Esophagus squamous epithelium (tissue), 5 donors: ENCODE data around the gene RRP1. TPM values are rescaled to one million over a fixed set of nuclear protein-coding genes. Genes with fewer than 3 reads are reported as not detected.

Experiments
- DNase-seq: peaks from one replicate; lab custom pipeline; 2025; lab: John Stamatoyannopoulos, UW
- H3K27ac ChIP-seq, 4 donors: fragments of 200-600 bp; sonication (generic); one replicate each; pipeline ENCODE4 v1.5.1; 2016 to 2019; ENCODE audit warnings: mild to moderate bottlenecking in 1 of 4
- H3K27me3 ChIP-seq, 4 donors: fragments of 200-600 bp; sonication (generic); 1 replicate in 3 of 4; 2 replicates in 1 of 4; pipeline versions ENCODE4 v1.5.1 to v1.6.0; 2017 to 2021; ENCODE audit warnings: antibody characterized with exemption in 1 of 4
- H3K36me3 ChIP-seq, 3 donors: fragments of 200-600 bp; sonication (generic); one replicate each; pipeline ENCODE4 v1.5.1; 2016 to 2019
- H3K4me1 ChIP-seq, 3 donors: fragments of 200-600 bp; sonication (generic); one replicate each; pipeline ENCODE4 v1.5.1; 2017 to 2019
- H3K4me3 ChIP-seq, 4 donors: fragments of 200-600 bp; sonication (generic); 1 replicate in 3 of 4; 2 replicates in 1 of 4; pipeline ENCODE4 v1.5.1; 2016 to 2019; ENCODE audit warnings: mild to moderate bottlenecking in 2 of 4, moderate library complexity in 1 of 4
- H3K9me3 ChIP-seq, 3 donors: fragments of 200-600 bp; sonication (generic); one replicate each; pipeline ENCODE4 v1.5.1; 2016 to 2019
- CTCF ChIP-seq, 6 experiments: fragments of 450-650 bp in 4 of 6; fragments of 200-600 bp in 2 of 6; sonication (generic) in 2 of 6; IDR thresholded peaks; one replicate each; pipeline ENCODE4 v1.5.1; 2016 to 2019; ENCODE audit warnings: antibody characterized with exemption in 6 of 6, mild to moderate bottlenecking in 4 of 6, moderate library complexity in 4 of 6
- POLR2A ChIP-seq, 4 donors: fragments of 450-650 bp; IDR thresholded peaks; one replicate each; pipeline ENCODE4 v1.6.1; 2017; ENCODE audit warnings: antibody characterized with exemption in 4 of 4, mild to moderate bottlenecking in 4 of 4, moderate library complexity in 3 of 4
- WGBS, 2 donors: methylation state at CpG; one replicate each; pipeline ENCODE4 v1.1.5; 2018; 5-methylcytosine and 5-hydroxymethylcytosine counted together
- intact Hi-C: fragments of 100-400 bp; cut with DNase I; formaldehyde crosslinking; loops from one replicate; pipeline ENCODE4 v1.15.0; 2022
- total RNA-seq, 4 donors: library from RNA; depleted of rRNA; stranded (reverse); fragments of >200 nt; gene quantifications; one replicate each; pipeline ENCODE4 v1.1.0, GENCODE V29; 2016
- donor health status: DM: yes; HTN: yes; CAD: no.

Gene RRP1
- total RNA-seq, 4 donors from 2014 or later: 22.5 to 37.2 (median 30.4) TPM

GRCh38 chr21:43763901-43764523 is 25.4 kb upstream of the RRP1 start:
- intact Hi-C loops: no loop called here
- peaks cover 37 to 74% (median 52%) of the 10 kb centered on the region in 3 donors for H3K4me1 ChIP-seq
- DNase-seq: no peak
- no peak overlapping the region for H3K4me3 ChIP-seq
- peak overlapping the region; percentile 29 to 77 (median 68) for H3K27ac ChIP-seq
- TF ChIP-seq POLR2A (IDR thresholded peaks at IDR 0.05) (no peak), CTCF (IDR thresholded peaks at IDR 0.05) (no peak)
- peaks cover 0 to 35% (median 4%) of the 10 kb centered on the region in 3 donors for H3K36me3 ChIP-seq
- 47 to 60% methylated on average over 4 to 9 of the region's 10 CpGs for WGBS, 2 donors
- no peaks in the 10 kb centered on the region for H3K9me3 ChIP-seq
- H3K27me3 ChIP-seq: no peaks in the 10 kb centered on the region

- intact Hi-C loops: no loop called here
- WGBS, 2 donors: 52 to 74% methylated on average over 13 to 18 of the region's 19 CpGs
- Histone ChIP-seq H3K27ac (peak overlapping the region; percentile 58 to 77 (median 68)), H3K4me1 (peaks cover 35 to 75% (median 45%) of the 10 kb centered on the region in 3 donors), H3K36me3 (peaks cover 0 to 27% (median 0%) of the 10 kb centered on the region in 3 donors), H3K9me3 (no peaks in the 10 kb centered on the region), H3K4me3 (no peak overlapping the region), H3K27me3 (no peaks in the 10 kb centered on the region)
- DNase-seq: no peak
- TF ChIP-seq CTCF (IDR thresholded peaks at IDR 0.05) (no peak), POLR2A (IDR thresholded peaks at IDR 0.05) (no peak)
Measured at GRCh38 chr21:43764576-43765495, 24.5 kb upstream of the RRP1 start.

GRCh38 chr21:43766734-43767497 is 22.5 kb upstream of the RRP1 start:
- H3K9me3 ChIP-seq: no peaks in the 10 kb centered on the region
- H3K27me3 ChIP-seq: no peaks in the 10 kb centered on the region
- TF ChIP-seq POLR2A (IDR thresholded peaks at IDR 0.05) (no peak), CTCF (IDR thresholded peaks at IDR 0.05) (no peak)
- H3K36me3 ChIP-seq: peaks cover 0 to 6% (median 0%) of the 10 kb centered on the region in 3 donors
- peak overlapping the region; percentile 80 to 88 (median 84) for H3K27ac ChIP-seq
- H3K4me1 ChIP-seq: peaks cover 35 to 85% (median 50%) of the 10 kb centered on the region in 3 donors
- WGBS, 2 donors: 72 to 90% methylated on average over 17 to 23 of the region's 34 CpGs
- DNase-seq: no peak
- intact Hi-C loops: no loop called here
- no peak overlapping the region for H3K4me3 ChIP-seq

GRCh38 chr21:43767498-43767983 is 21.8 kb upstream of the RRP1 start:
- Histone ChIP-seq H3K4me3 (no peak overlapping the region), H3K27me3 (no peaks in the 10 kb centered on the region), H3K9me3 (no peaks in the 10 kb centered on the region), H3K27ac (peak overlapping the region; percentile 80 to 88 (median 84)), H3K36me3 (peaks cover 0 to 5% (median 0%) of the 10 kb centered on the region in 3 donors), H3K4me1 (peaks cover 31 to 85% (median 45%) of the 10 kb centered on the region in 3 donors)
- 73 to 86% methylated on average over 6 to 12 of the region's 15 CpGs for WGBS, 2 donors
- DNase-seq: no peak
- no peak for TF ChIP-seq CTCF (IDR thresholded peaks at IDR 0.05)
- TF ChIP-seq POLR2A (IDR thresholded peaks at IDR 0.05): no peak
- intact Hi-C loops: no loop called here
